ENCODE measurements around the gene ANKRD60.

The ANKRD60 gene

DNA sequence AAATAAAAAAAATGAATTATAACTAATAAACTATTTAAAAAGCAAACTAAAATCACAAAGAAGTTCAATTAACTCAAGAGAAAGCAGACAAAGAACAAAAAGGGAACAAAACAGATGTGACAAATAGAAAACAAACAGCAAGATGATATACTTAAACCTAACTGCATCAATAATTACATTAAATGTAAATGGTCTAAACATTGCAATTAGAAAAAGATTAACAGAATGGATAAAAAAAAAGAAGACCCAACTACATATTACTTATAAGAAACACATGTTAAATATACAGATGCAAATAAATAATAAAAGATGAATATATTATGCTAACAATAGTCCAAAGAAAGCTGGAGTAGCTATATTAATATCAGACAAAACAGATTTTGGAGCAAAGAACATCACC lies 45.9 kb upstream of the ANKRD60 start:
- Histone ChIP-seq H3K9ac (ENCODE audit: low read depth, low read length) (no peak overlapping the region), H3K4me2 (ENCODE audit: insufficient read depth, low read length) (no peak overlapping the region), H3K4me1 (ENCODE audit: insufficient read depth, low read length) (peaks cover under 1% of the 10 kb centered on the region; the same call in 1 of the 2 replicates), H3K79me2 (ENCODE audit: insufficient read depth, low read length) (no peaks in the 10 kb centered on the region), H3K9me3 (ENCODE audit: insufficient read depth, low read length, severe bottlenecking) (peaks cover 3% of the 10 kb centered on the region), H4K20me1 (ENCODE audit: insufficient read depth, low read length) (no peaks in the 10 kb centered on the region), H2AFZ (ENCODE audit: low read depth, low read length) (no peak overlapping the region), H3K4me3 (ENCODE audit: low read depth in 1 of 2, low read length in 2 of 2) (no peak overlapping the region), H3K27me3 (ENCODE audit: insufficient read depth, low read length, poor library complexity) (no peaks in the 10 kb centered on the region), H3K36me3 (ENCODE audit: insufficient read depth, low read length) (no peaks in the 10 kb centered on the region), H3K27ac (ENCODE audit: low read length) (no peak overlapping the region)
- no peak for ATAC-seq (ENCODE audit: insufficient read depth, low read depth)
- DNase-seq = no peak
- TF ChIP-seq, protein P1, sequence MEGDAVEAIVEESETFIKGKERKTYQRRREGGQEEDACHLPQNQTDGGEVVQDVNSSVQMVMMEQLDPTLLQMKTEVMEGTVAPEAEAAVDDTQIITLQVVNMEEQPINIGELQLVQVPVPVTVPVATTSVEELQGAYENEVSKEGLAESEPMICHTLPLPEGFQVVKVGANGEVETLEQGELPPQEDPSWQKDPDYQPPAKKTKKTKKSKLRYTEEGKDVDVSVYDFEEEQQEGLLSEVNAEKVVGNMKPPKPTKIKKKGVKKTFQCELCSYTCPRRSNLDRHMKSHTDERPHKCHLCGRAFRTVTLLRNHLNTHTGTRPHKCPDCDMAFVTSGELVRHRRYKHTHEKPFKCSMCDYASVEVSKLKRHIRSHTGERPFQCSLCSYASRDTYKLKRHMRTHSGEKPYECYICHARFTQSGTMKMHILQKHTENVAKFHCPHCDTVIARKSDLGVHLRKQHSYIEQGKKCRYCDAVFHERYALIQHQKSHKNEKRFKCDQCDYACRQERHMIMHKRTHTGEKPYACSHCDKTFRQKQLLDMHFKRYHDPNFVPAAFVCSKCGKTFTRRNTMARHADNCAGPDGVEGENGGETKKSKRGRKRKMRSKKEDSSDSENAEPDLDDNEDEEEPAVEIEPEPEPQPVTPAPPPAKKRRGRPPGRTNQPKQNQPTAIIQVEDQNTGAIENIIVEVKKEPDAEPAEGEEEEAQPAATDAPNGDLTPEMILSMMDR (IDR thresholded peaks at IDR 0.05; ENCODE audit: borderline replicate concordance, extremely low read depth, low read length, poor library complexity, severe bottlenecking) = no peak
- no peak for TF ChIP-seq EZH2 (IDR thresholded peaks at IDR 0.05; ENCODE audit: borderline replicate concordance, low read depth, low read length, severe bottlenecking)

- Histone ChIP-seq H3K27me3 (ENCODE audit: insufficient read depth, low read length, poor library complexity) (no peaks in the 10 kb centered on the region), H2AFZ (ENCODE audit: low read depth, low read length) (no peak overlapping the region), H3K27ac (ENCODE audit: low read length) (no peak overlapping the region), H3K4me1 (ENCODE audit: insufficient read depth, low read length) (peaks cover 9% of the 10 kb centered on the region), H3K79me2 (ENCODE audit: insufficient read depth, low read length) (no peaks in the 10 kb centered on the region), H3K9ac (ENCODE audit: low read depth, low read length) (no peak overlapping the region), H3K4me3 (ENCODE audit: low read depth in 1 of 2, low read length in 2 of 2) (no peak overlapping the region), H3K36me3 (ENCODE audit: insufficient read depth, low read length) (no peaks in the 10 kb centered on the region), H3K4me2 (ENCODE audit: insufficient read depth, low read length) (no peak overlapping the region), H3K9me3 (ENCODE audit: insufficient read depth, low read length, severe bottlenecking) (peaks cover 3% of the 10 kb centered on the region), H4K20me1 (ENCODE audit: insufficient read depth, low read length) (no peaks in the 10 kb centered on the region)
- TF ChIP-seq, protein P1 (IDR thresholded peaks at IDR 0.05; ENCODE audit: borderline replicate concordance, extremely low read depth, low read length, poor library complexity, severe bottlenecking) = no peak
- no peak for TF ChIP-seq EZH2 (IDR thresholded peaks at IDR 0.05; ENCODE audit: borderline replicate concordance, low read depth, low read length, severe bottlenecking)
- ATAC-seq (ENCODE audit: insufficient read depth, low read depth) (no peak), DNase-seq (no peak)
Measured at GRCh38 chr20:58271606-58272351, 43.3 kb upstream of the ANKRD60 start.

GRCh38 chr20:58268936-58269619 lies 40.6 kb upstream of the ANKRD60 start:
- peak overlapping the region; percentile 29; the same call in 1 of the 2 replicates for H3K27ac ChIP-seq (ENCODE audit: low read length)

More at GRCh38 chr20:58268936-58269619, 40.6 kb upstream of the ANKRD60 start:
- DNase-seq (peak; percentile 26), ATAC-seq (ENCODE audit: insufficient read depth, low read depth) (peak; percentile 48; the same call in 1 of the 3 replicates)
- Histone ChIP-seq H3K4me2 (ENCODE audit: insufficient read depth, low read length) (no peak overlapping the region), H3K79me2 (ENCODE audit: insufficient read depth, low read length) (no peaks in the 10 kb centered on the region), H3K9me3 (ENCODE audit: insufficient read depth, low read length, severe bottlenecking) (no peaks in the 10 kb centered on the region), H3K36me3 (ENCODE audit: insufficient read depth, low read length) (no peaks in the 10 kb centered on the region), H3K4me3 (ENCODE audit: low read depth in 1 of 2, low read length in 2 of 2) (no peak overlapping the region), H3K9ac (ENCODE audit: low read depth, low read length) (no peak overlapping the region), H4K20me1 (ENCODE audit: insufficient read depth, low read length) (no peaks in the 10 kb centered on the region), H3K4me1 (ENCODE audit: insufficient read depth, low read length) (peaks cover 9% of the 10 kb centered on the region), H3K27me3 (ENCODE audit: insufficient read depth, low read length, poor library complexity) (no peaks in the 10 kb centered on the region), H2AFZ (ENCODE audit: low read depth, low read length) (peak overlapping the region; percentile 68)
- TF ChIP-seq EZH2 (IDR thresholded peaks at IDR 0.05; ENCODE audit: borderline replicate concordance, low read depth, low read length, severe bottlenecking) = no peak
- TF ChIP-seq, protein P1 (IDR thresholded peaks at IDR 0.05; ENCODE audit: borderline replicate concordance, extremely low read depth, low read length, poor library complexity, severe bottlenecking) = no peak
